ENCODE data around the gene KIF12.

- TF ChIP-seq EZH2 (IDR thresholded peaks at IDR 0.05; ENCODE audit: borderline replicate concordance, low read depth, low read length, severe bottlenecking) (no peak), CTCF (IDR thresholded peaks at IDR 0.05; ENCODE audit: borderline replicate concordance, extremely low read depth, low read length, poor library complexity, severe bottlenecking) (no peak)
Measured at GRCh38 chr9:114119242-114120191, 20.4 kb upstream of the KIF12 start.
